HepG2 (cell line): ENCODE measurements around the gene TMEM219. TPM values are rescaled to one million over a fixed set of nuclear protein-coding genes. Genes with fewer than 3 reads are reported as not detected.
A peak's percentile ranks its signal among the peaks of the same experiment; 100 is the strongest.

Source experiments
- BRD4 ChIP-seq: sonication (generic); formaldehyde crosslinking; IDR thresholded peaks from 2 replicates; pipeline ENCODE4 v1.4.0; 2020; ENCODE audit warnings: missing genetic modification reagents
- CSRNP1 ChIP-seq: sonication (generic); formaldehyde crosslinking; IDR thresholded peaks from 2 replicates; pipeline ENCODE4 v1.8.1; 2023; ENCODE audit warnings: mild to moderate bottlenecking, missing genetic modification reagents
- DMAP1 ChIP-seq: IDR thresholded peaks from 2 replicates; pipeline ENCODE4 v1.6.1; 2016
- HIVEP1 ChIP-seq: sonication (generic); formaldehyde crosslinking; IDR thresholded peaks from 2 replicates; pipeline ENCODE4 v1.4.0; 2020; ENCODE audit warnings: mild to moderate bottlenecking, missing genetic modification reagents
- KAT7 ChIP-seq: IDR thresholded peaks from 2 replicates; pipeline ENCODE4 v1.6.1; 2018; ENCODE audit warnings: borderline replicate concordance, missing compliant biosample characterization
- MAFF ChIP-seq: IDR thresholded peaks from 2 replicates; pipeline ENCODE4 v1.6.1; 2011; ENCODE audit warnings: low read depth, low read length, improper control_type of control experiment
- NFKB2 ChIP-seq: sonication (generic); formaldehyde crosslinking; IDR thresholded peaks from 2 replicates; pipeline ENCODE4 v1.4.0; 2020; ENCODE audit warnings: missing genetic modification reagents, borderline replicate concordance
- RXRB ChIP-seq: IDR thresholded peaks from 2 replicates; pipeline ENCODE4 v1.6.1; 2016; ENCODE audit warnings: borderline replicate concordance, missing genetic modification reagents, missing compliant biosample characterization
- TBP ChIP-seq: sonication (generic); formaldehyde crosslinking; IDR thresholded peaks from 2 replicates; pipeline ENCODE4 v1.5.0; 2020; ENCODE audit warnings: missing genetic modification reagents
- TBX3 ChIP-seq: fragments of 450-650 bp; IDR thresholded peaks from 2 replicates; pipeline ENCODE4 v1.6.1; 2017; ENCODE audit warnings: antibody characterized with exemption, mild to moderate bottlenecking, inconsistent platforms, borderline replicate concordance
- TEAD3 ChIP-seq: optimal IDR thresholded peaks from 2 replicates; pipeline ENCODE3; 2016; ENCODE audit warnings: borderline replicate concordance
- WIZ ChIP-seq: sonication (generic); formaldehyde crosslinking; IDR thresholded peaks from 2 replicates; pipeline ENCODE4 v1.5.1; 2020; ENCODE audit warnings: mild to moderate bottlenecking, missing genetic modification reagents
- ZBTB7B ChIP-seq: sonication (generic); formaldehyde crosslinking; IDR thresholded peaks from 2 replicates; pipeline ENCODE4 v1.4.0; 2020; ENCODE audit warnings: missing genetic modification reagents
- ZFYVE20 ChIP-seq: sonication (generic); formaldehyde crosslinking; IDR thresholded peaks from 2 replicates; pipeline ENCODE4 v1.8.0; 2023; ENCODE audit warnings: low read depth, mild to moderate bottlenecking, moderate library complexity, missing genetic modification reagents, borderline replicate concordance
- ZHX1 ChIP-seq: sonication (generic); formaldehyde crosslinking; IDR thresholded peaks from 2 replicates; pipeline ENCODE4 v1.8.1; 2022; ENCODE audit warnings: low read depth, mild to moderate bottlenecking, missing genetic modification reagents
- ZNF275 ChIP-seq: sonication (generic); formaldehyde crosslinking; IDR thresholded peaks from 2 replicates; pipeline ENCODE4 v1.8.0; 2022; ENCODE audit warnings: missing genetic modification reagents, mild to moderate bottlenecking, inconsistent platforms, borderline replicate concordance
- ZNF382 ChIP-seq: sonication (generic); formaldehyde crosslinking; IDR thresholded peaks from 2 replicates; pipeline ENCODE4 v1.5.0; 2020; ENCODE audit warnings: missing genetic modification reagents, mild to moderate bottlenecking, borderline replicate concordance
- ZNF383 ChIP-seq: sonication (generic); formaldehyde crosslinking; IDR thresholded peaks from 2 replicates; pipeline ENCODE4 v1.4.0; 2020; ENCODE audit warnings: missing genetic modification reagents, mild to moderate bottlenecking, borderline replicate concordance
- ZNF589 ChIP-seq: sonication (generic); formaldehyde crosslinking; conservative IDR thresholded peaks from 2 replicates; pipeline ENCODE4 v1.8.0; 2022; ENCODE audit warnings: mild to moderate bottlenecking, moderate library complexity, missing genetic modification reagents
- ZNF772 ChIP-seq: sonication (generic); formaldehyde crosslinking; IDR thresholded peaks from 2 replicates; pipeline ENCODE4 v1.5.0; 2020; ENCODE audit warnings: mild to moderate bottlenecking, missing genetic modification reagents
- ZNF879 ChIP-seq: sonication (generic); formaldehyde crosslinking; IDR thresholded peaks from 2 replicates; pipeline ENCODE4 v1.8.1; 2023; ENCODE audit warnings: missing genetic modification reagents
- ZUFSP ChIP-seq: sonication (generic); formaldehyde crosslinking; IDR thresholded peaks from 2 replicates; pipeline ENCODE4 v1.9.0; 2021; ENCODE audit warnings: missing genetic modification reagents, mild to moderate bottlenecking, borderline replicate concordance
- polyA plus RNA-seq, 8 experiments: library from polyadenylated mRNA; depleted of rRNA in 3 of 8; stranded (reverse) in 7 of 8; unstranded in 1 of 8; fragments of >200 nt; fragmentation: Illumina TruSeq in 4 of 8; extraction: Trizol in 4 of 8; gene quantifications; 2 replicates each; pipeline versions ENCODE4 v1.2.1 to v1.2.3, GENCODE V29; 2011 to 2016; ENCODE audit warnings: low read depth in 4 of 8, missing spikeins in 1 of 8, mixed read lengths in 1 of 8; ENCODE audit not compliant: insufficient read depth in 1 of 8
- total RNA-seq, 5 experiments: library from RNA; depleted of rRNA; stranded (reverse); fragments of >200 nt; fragmentation: Illumina TruSeq; extraction: Trizol; gene quantifications; 2 replicates each; pipeline ENCODE4 v1.2.3, GENCODE V29; 2016; ENCODE audit warnings: low read depth in 1 of 5

TMEM219 gene
- total and polyA plus RNA-seq, 2 of the 13 experiments (the other 11 are each of a cell fraction or from before 2014, with no cell fraction given), result 105 to 115 TPM

- TF ChIP-seq ZNF382 (CRISPR knock-in tag) (no peak), ZNF275 (CRISPR knock-in tag) (0 out of 2 replicates have a peak, but pooled peaks have one; percentile 54), HIVEP1 (CRISPR knock-in tag) (peak; percentile 51), BRD4 (CRISPR knock-in tag) (peak; percentile 50), NFKB2 (CRISPR knock-in tag) (peak; percentile 87), TBX3 (no peak; the same call in 1 of the 2 replicates), KAT7 (CRISPR knock-in tag) (peak; percentile 48), ZNF879 (no peak), WIZ (no peak), TEAD3 (CRISPR knock-in tag) (peak; percentile 63), RXRB (CRISPR knock-in tag) (peak; percentile 76), ZUFSP (0 out of 2 replicates have a peak, but pooled peaks have one; percentile 88), ZNF772 (peak; percentile 69; the same call in 1 of the 2 replicates), ZFYVE20 (CRISPR knock-in tag) (no peak), DMAP1 (CRISPR knock-in tag) (peak; percentile 95), ZBTB7B (CRISPR knock-in tag) (peak; percentile 63; the same call in 1 of the 2 replicates), TBP (CRISPR knock-in tag) (peak; percentile 96; the same call in 1 of the 2 replicates), ZHX1 (peak; percentile 100), ZNF589 (peak; percentile 81), ZNF383 (CRISPR knock-in tag) (0 out of 2 replicates have a peak, but pooled peaks have one; percentile 53), CSRNP1 (CRISPR knock-in tag) (peak; percentile 9; the same call in 1 of the 2 replicates), MAFF (no peak)
These were observed 34.3 kb downstream of the TMEM219 start, which contains the start of gene INO80E (continued) for GRCh38 chr16:29995911-29996765.
